Activated T-cell treated with anti-CD3 and anti-CD28 coated beads, Interleukin-2, amount 50 U/mL, for 48 hours (primary cell): ENCODE results near the gene MAJIN.

Experiments
- DNase-seq, 2 experiments: peaks; one replicate each; pipeline ENCODE4 v3.0.0-alpha.2; 2020

MAJIN gene

GRCh38 chr11:64910451-64911093, 61.3 kb downstream of the MAJIN start:
- no peak for DNase-seq

GRCh38 chr11:64909653-64910343, 62.1 kb downstream of the MAJIN start:
- DNase-seq, result no peak

- no peak for DNase-seq
Observed at GRCh38 chr11:64908766-64909165, 63.1 kb downstream of the MAJIN start.

- no peak for DNase-seq
Observed at GRCh38 chr11:64906314-64906635, 65.6 kb downstream of the MAJIN start.

GRCh38 chr11:64905516-64906313, 66.2 kb downstream of the MAJIN start:
- no peak for DNase-seq

- DNase-seq, result no peak
Observed at GRCh38 chr11:64903291-64903833, 68.5 kb downstream of the MAJIN start.

- DNase-seq, result no peak
Observed at GRCh38 chr11:64902102-64902900, 69.6 kb downstream of the MAJIN start.

GRCh38 chr11:64900774-64901173, 71.1 kb downstream of the MAJIN start:
- no peak for DNase-seq

- peak; percentile 68 to 71 for DNase-seq
Observed at GRCh38 chr11:64900263-64900678, 71.6 kb downstream of the MAJIN start.

- DNase-seq, result no peak
Observed at GRCh38 chr11:64898541-64898940, 73.4 kb downstream of the MAJIN start.

- no peak for DNase-seq
Observed at GRCh38 chr11:64898076-64898445, 73.8 kb downstream of the MAJIN start.

- DNase-seq, result no peak
Observed at GRCh38 chr11:64897381-64898075, 74.4 kb downstream of the MAJIN start.

- DNase-seq, result no peak
Observed at GRCh38 chr11:64896448-64897022, 75.4 kb downstream of the MAJIN start.

- DNase-seq, result no peak
Observed at GRCh38 chr11:64894812-64895452, 77.0 kb downstream of the MAJIN start.

GRCh38 chr11:64894070-64894811, 77.7 kb downstream of the MAJIN start:
- peak; percentile 96 for DNase-seq

GRCh38 chr11:64893194-64894069, 78.5 kb downstream of the MAJIN start:
- DNase-seq, result no peak

GRCh38 chr11:64892838-64893193, 79.1 kb downstream of the MAJIN start:
- no peak for DNase-seq

GRCh38 chr11:64892411-64892831, 79.5 kb downstream of the MAJIN start:
- no peak for DNase-seq

- DNase-seq, result no peak
Observed at GRCh38 chr11:64891880-64892279, 80.0 kb downstream of the MAJIN start.
